Iris pigment epithelial cell (primary cell): ENCODE measurements around the gene DESI2.
"Not testable (repeated sequence)": the region's sequence is repeated elsewhere in the genome, so short reads cannot be mapped to it uniquely, and the experiment has no call there.

Source experiments
- DNase-seq: peaks from one replicate; pipeline ENCODE4 v3.0.0-alpha.2; 2011; ENCODE audit warnings: low read depth

Gene DESI2

DNA sequence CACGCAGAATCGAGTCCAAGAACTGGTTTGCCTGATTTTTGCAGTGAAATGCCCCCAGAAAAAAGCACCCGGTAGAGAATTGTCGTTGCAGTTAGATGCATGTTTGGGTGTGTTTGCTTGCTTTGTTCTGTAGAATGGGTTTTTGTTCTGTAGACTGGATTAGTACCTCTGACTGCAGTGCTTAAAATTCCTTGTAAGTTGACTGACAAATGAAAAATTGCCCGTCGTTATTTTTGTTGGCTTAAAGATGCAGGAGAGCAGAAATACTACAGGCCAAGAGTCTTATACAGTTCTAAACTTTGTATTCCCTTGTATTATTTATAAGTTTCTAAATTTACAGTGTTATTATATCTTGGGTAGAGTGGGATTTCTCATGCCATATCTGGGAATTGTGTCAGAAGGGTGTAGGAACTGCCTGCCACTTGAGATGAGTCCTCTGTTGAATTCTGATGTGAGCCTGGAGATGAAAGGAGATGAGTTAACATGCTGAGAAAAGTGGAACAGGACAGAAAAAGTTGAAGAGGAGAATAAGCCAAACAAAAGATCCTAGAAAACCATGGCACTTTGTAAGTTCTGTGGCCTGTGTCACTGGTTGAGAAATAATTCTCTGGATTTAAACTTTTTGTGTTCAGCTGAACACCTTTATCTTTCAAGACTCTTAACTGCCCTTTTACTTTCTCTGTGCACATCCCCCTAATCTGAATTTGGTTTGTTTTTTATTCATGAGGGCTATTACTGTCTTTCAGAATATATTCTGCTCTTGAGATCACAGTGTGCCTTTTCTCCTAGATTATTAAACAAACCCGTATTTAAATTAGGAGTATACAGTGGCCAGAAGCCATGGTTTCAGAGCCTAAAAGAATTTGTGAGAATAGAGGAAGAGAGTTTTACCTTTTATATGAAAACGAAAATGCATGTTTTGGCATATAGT is 1.4 kb downstream of the DESI2 start:
- peak; percentile 24 for DNase-seq

DNA sequence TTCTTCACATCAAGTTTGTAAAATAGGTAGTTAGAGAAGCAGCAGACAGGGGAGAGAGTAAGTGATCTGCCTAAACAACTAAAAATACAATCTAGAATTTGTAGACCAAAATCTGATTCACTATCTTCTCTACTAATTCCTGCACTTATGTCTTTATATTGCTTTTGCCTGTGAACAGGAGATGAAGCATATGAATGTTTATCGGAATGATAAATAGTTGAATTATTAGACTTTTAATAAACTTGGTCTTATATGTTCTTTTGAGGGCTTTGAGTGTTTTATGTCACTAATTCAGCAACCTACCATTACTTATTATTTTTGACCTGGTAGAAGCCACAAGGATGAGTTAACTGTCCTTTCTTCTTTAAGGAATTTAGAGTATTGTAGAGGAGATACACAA is 2.3 kb downstream of the DESI2 start:
- no peak for DNase-seq

DNA sequence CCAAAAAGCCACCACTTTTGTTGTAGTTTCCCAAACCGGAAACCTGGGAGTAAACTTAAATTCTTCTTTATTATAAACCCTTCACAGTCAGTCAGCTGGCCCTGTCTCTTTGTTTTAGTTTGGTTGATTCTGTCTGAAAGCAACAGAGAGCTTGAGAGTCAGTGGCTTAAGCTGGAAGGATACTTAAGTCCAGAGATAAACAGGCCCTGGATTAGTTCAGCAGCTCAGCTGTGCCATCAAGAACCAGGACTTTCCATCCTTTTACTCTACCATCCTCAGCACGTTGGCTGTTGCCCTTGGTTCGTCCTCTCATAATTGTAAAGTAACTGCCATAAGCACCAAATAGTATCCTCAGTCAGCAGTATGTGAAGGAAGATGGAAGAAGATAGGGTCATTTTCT is 4.5 kb downstream of the DESI2 start:
- no peak for DNase-seq

DNA sequence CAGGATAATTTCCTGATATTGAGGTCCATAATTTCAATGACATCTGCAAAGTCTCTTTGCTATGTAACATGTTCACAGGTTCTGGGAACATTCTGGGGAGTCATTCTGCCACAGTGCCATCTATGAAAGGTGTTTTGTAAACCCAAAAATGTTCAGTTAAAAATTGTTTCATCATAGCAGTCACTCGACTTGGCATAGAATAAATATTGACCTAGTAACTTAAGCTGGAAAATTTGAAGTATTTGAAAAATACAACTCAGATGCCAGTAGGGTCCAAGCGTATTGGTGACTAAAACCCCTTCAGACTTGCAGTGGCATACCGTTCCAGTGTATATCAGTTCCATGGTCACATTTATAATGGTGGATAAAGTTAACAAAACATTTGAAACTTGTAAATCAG is 6.8 kb downstream of the DESI2 start:
- no peak for DNase-seq

DNA sequence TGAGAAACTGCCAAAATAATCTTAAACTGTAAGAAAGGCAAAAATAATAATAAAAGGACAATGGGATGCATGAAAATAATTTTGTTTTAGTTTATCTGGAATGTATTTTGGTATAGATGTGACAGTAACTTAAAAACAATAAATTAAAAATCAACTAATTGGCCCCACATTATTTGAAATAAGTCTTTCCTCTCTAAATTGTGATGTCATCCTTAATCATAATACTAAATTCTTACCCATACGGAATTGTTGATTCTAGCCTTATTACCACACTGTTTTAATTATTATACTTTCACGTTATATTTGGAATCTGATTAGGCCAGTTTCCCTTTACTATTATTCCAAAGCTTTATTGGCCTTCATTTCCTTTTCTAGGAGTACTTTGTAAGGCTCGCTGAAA is 7.7 kb downstream of the DESI2 start:
- DNase-seq: no peak

DNA sequence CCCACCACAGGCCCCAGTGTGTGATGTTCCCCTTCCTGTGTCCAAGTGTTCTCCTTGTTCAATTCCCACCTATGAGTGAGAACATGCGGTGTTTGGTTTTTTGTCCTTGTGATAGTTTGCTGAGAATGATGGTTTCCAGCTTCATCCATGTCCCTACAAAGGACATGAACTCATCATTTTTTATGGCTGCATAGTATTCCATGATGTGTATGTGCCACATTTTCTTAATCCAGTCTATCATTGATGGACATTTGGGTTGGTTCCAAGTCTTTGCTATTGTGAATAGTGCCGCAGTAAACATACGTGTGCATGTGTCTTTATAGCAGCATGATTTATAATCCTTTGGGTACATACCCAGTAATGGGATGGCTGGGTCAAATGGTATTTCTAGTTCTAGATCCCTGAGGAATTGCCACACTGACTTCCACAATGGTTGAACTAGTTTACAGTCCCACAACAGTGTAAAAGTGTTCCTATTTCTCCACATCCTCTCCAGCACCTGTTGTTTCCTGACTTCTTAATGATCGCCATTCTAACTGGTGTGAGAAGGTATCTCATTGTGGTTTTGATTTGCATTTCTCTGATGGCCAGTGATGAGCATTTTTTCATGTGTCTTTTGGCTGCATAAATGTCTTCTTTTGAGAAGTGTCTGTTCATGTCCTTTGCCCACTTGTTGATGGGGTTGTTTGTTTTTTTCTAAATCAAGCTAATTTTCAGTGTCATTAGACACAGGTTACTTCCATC is 8.8 kb downstream of the DESI2 start:
- DNase-seq: not testable (repeated sequence)

DNA sequence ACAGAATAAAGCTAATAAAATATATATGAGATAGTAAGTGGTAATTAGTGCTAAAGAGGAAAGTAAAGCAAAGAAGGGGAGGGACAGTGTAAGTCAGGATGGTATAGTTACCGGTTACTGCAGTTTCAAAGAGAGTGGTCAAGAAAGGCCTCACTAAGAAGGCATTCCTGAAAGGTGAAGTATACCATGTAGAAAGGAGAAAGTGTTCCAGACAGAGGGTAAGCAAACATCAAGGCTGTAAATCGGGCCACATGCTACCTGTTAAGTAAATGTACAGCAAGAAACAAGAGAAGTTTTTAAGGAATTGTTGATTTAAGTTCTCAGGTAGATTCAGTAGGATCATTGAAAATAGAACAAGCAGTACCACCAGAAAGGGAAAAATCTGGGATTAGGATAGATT is 9.7 kb downstream of the DESI2 start:
- peak; percentile 32 for DNase-seq

DNA sequence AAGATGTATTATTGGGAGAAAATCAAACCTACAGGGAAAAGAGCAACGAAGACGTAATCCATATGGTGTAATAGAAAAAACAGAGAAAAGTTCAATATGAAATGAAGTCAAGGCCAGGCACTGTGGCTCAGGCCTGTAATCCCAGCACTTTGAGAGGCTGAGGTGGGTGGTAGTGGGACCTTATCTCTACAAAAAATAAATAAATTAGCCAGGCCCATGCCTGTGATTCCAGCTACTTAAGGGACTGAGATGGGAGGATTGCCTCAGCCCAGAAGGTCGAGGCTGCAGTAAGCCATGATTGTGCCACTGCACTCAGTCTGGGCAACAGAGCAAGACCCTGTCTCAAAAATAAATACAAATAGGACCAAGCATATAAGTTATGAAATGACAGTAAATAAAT is 11.4 kb downstream of the DESI2 start:
- no peak for DNase-seq

DNA sequence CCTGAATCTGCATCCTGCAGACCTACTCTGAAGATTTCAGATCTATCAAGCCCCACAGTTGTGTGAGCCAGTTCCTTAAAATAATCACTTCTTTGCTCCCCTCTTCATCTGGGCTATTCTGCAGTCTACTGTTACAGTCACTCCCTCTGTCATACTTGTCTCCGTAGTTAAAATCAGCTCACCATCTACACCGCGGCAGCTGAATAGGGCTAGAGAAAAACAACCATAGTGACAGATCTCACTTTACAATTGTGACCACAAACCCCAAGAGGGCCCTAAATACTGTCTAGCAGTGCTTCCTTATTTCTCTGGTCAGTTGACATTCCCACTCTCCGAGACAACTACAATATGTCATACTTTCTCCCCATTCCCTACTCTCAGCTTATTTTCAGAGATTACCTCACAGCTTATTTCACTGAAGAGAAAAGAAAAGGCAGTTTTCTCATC is 12.9 kb downstream of the DESI2 start:
- DNase-seq: no peak

DNA sequence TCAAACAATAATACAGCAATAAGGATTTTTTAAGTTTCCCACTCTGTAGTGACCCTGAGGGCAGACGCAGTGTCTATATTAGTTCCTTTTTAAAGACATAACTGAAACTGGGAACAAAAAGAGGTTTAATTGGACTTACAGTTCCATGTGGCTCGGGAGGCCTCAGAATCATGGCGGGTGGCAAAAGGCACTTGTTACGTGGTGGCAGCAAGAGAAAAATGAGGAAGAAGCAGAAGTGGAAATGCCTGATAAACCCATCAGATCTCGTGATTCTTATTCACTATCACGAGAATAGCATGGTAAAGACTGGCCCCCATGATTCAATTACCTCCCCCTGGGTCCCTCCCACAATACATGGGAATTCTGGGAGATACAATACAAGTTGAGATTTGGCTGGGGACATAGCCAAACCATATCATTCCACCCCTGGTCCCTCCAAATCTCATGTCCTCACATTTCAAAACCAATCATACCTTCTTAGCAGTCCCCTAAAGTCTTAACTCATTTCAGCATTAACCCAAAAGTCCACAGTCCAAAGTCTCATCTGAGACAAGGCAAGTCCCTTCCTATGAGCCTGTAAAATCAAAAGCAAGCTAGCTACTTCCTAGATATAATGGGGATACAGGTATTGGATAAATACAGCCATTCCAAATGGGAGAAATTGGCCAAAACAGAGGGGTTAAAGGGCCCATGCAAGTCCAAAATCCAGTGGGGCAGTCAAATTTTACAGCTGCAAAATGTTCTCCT is 13.9 kb downstream of the DESI2 start:
- not testable (repeated sequence) for DNase-seq

DNA sequence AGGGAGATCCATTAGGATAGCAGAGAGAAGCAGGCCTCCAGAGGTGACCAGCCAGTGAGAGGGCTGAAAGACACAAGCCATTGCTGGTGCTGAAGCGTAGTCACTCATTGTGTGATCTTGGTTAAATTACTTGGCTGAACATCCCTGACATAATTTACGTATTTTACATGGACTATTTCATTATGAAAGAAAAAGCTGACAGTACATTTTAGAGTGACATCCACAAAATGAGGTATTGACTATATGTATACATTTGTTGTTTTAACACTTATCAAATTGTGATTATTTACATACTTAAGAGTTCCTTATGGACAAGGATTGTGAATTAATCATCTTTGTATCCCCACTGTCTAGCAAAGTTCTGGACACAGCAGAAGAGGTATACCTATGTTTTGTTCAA is 14.9 kb downstream of the DESI2 start:
- DNase-seq: no peak

DNA sequence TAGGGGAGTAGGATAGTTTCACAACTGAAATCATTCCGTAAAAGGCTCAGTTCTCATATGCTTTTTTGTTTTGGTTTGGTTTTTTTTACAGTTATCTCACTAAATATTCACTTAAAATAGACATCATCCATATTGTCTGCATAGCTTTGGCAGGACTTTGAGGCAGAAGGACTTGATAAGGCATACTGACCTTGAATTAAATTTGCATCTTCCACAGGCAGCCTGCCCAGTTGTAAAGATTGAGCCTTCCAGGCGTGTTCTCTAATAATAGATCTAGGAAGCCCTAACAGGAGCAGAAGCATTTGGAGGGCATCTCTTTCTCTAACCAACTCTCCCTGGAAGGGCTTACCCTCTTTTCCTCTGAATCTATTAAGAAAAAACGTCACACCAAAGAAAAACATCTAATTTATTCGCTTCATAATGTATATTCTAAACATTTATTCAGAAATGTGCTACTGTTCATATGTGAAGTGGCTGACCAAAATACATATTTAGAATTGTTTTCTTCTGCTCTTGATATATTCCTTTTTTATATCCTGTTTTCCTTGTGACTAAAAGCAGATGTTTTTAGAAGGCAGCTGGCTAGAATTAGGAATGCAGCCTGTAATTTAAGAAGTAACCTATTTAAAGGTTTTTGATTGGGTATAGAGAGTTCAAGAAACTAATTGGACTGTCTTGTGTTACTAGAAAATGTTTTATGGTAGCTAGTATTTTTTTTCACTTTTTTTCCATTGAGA is 20.2 kb downstream of the DESI2 start:
- DNase-seq: peak; percentile 52

DNA sequence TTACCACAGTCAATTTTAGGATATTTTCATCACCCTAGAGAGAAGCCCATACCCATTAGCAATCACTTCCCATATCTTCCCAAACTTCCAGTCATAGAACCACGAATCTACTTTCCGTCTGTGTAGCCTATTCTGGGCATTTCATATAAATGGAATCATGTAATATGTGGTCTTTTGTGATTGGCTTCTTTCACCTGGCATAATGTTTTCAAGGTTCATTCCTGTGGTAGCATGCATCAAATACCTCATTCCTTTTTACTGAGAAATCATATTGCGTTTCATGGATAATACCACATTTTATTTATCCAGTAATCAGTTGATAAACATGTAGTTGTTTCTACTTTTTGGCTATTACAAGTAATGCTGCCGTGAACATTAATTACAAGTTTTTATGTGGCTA is 21.5 kb downstream of the DESI2 start:
- peak; percentile 81 for DNase-seq

DNA sequence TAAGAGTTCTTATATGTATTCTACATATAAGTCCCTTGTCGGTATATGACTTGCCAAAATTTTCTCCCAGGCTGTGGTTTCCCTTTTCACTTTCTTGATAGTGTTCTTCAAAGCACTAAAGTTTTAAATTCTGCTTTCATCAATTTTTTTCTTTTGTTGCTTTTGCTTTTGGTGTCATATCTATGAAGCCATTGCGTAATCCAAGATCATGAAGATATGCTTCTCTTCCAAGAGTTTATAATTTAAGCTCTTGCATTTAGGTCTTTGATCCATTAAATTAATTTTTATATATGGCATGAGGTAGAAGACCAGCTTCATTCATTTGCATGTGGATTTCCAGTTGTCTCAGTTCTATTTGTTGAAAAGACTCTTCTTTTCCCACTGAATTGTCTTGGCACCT is 22.2 kb downstream of the DESI2 start:
- peak; percentile 37 for DNase-seq

DNA sequence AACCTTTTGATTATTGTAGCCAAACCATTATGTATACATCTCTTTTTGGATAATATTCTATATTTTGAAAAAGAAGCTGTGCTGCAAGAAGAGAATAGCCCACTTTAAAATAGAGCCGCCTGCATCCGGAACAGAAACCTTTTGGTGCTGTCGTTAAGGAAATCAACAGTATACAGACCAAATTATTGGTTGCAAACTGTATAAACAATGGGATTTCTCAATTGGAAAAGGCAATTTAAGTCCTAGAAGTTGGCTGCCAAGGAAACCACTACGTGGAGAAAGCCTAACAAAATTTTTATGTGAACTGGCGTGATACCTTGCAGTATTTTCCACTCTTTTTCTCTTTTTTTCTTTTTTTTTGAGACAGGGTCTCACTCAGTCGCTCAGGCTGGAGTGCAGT is 25.8 kb downstream of the DESI2 start:
- DNase-seq: no peak

DNA sequence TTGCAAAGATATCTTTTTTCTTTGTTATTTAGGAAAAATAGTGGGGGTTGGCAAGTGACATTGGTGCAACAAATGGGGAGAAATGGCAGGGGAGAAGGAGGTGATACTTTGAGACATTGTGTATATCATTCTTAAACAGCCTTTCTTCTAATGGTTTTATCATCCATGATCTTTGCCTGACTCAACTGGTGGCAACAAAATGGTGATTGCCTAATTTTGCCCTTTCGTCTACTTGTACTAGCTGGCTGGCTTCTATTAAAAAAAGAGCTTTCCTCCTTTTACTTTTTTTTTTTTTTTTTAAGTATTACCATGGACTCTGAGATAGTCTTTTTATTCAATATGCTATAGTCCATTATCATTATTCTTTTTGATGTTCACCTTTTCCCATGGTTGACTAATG is 27.7 kb downstream of the DESI2 start:
- DNase-seq: peak; percentile 14

DNA sequence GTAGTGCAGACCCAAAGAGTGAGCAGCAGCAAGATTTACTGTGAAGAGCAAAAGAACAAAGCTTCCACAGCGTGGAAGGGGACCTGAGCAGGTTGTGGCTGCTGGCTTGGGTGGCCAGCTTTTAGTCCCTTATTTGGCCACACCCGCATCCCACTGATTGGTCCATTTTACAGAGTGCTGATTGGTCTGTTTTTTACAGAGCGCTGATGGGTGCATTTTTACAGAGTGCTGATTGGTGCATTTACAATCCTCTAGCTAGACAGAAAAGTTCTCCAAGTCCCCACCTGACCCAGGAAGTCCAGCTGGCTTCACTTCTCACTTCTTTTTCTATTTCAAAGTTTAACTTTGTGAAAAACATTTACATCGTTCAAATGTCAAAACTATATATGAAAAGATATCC is 29.2 kb downstream of the DESI2 start:
- DNase-seq: not testable (repeated sequence)

DNA sequence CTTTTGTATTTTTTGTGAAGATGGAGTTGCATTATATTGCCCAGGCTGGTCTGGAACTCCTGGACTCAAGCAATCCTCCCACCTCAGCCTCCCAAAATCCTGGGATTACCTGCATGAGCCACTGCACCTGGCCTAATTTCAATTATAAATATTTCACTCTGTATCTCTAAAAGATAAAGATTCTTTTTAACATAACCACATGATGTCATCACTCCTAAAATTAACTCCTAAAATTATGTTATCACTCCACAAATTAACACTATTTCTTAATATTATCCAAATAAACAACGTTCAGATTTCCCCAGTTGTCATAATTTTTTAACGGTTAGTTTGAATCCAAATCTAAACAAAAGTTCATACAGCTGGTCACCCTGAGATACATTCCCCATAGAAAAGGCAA is 43.0 kb downstream of the DESI2 start:
- no peak for DNase-seq

DNA sequence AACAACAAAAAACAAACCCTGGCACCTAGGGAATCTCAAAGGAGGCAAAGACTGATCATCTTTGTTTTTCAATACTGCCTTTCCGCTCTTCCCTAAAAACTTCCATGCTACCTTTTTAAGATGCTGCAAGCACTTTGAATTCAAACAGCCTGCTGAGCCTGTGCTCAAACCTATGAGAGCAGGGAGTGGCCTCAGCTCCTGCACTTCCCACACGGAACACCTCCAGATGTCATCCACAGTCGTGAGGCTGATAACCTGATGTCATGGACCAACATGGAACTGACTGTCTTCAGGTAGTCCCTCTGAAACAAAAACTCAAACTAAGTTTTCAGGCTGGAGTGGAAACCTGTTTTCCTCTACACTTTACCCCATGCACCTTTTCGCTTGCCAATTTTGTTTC is 46.8 kb downstream of the DESI2 start:
- no peak for DNase-seq

DNA sequence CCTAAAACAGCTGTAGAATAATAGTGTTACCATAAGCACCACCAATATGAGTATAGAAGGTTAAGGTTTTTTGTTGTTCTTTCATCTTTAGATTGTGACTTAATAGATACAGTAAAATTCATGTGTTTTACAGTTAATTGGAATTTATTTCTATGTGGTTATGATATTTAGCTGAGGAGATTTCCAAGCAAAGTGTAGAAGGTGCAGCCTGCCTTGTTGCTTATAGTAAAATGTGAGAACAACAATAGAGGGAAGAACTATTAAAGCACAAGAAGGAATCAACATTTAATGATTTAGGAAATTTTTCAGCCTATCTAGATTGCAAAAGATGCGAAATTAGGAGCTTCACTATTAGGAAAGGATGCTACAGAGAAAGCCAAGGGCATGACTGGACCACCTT is 47.9 kb downstream of the DESI2 start:
- no peak for DNase-seq

DNA sequence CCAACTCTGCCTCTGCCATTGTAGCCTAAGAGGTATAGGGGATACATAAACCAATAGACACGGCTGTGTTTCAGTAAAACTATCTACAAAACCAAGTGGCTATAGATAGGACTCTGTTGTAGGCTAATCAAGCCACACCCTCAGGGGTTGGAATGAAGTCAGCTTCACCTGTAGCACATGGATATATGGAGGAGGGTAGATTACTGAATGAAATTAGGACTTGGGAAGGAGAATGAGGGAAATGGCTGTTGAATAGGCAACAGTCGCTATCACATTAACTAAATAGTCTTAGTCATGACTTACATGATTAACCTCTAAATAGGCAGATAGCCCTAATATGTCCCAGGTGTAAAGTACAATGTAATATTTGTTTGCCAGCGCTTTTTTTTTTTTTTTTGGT is 49.7 kb downstream of the DESI2 start:
- no peak for DNase-seq

DNA sequence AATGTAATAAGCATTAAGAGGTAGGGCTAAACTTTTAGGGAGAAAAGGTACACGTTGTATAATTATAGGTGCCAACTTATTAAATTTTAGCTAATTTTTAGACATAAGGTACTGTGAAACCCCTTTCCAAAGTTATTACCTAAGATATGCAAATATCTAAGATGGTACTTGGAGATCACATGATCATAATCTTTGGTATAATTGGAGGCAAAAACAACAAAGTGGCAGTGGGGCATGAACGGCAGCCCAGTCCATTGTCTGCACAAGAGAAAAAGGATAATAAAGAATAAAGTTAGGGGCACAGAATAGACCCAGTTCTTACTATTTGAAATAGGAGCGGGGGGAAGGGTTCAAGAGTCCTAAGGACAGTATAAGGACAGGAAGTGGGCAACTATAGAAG is 51.2 kb downstream of the DESI2 start:
- DNase-seq: no peak
